Right atrium auricular region (tissue), 2 donors: Measurements from ENCODE around the gene DST. TPM values are rescaled to one million over a fixed set of nuclear protein-coding genes. Genes with fewer than 3 reads are reported as not detected.

Experiments used
- DNase-seq: peaks from one replicate; pipeline ENCODE4 v3.0.0-alpha.2; 2019; ENCODE audit warnings: low spot score
- H3K27ac ChIP-seq, 2 donors: fragments of 200-600 bp; sonication (generic); 1 replicate in 1 of 2; 2 replicates in 1 of 2; pipeline ENCODE4 v1.5.1; 2016 to 2019
- H3K27me3 ChIP-seq, 2 donors: fragments of 200-600 bp; sonication (generic); one replicate each; pipeline versions ENCODE4 v1.5.1 to v1.6.0; 2017 to 2019
- H3K36me3 ChIP-seq: fragments of 200-600 bp; sonication (generic); one replicate; pipeline ENCODE4 v1.5.1; 2016
- H3K4me1 ChIP-seq, 2 donors: fragments of 200-600 bp; sonication (generic); one replicate each; pipeline versions ENCODE4 v1.5.1 to v1.6.0; 2017 to 2019
- H3K4me3 ChIP-seq, 2 donors: fragments of 200-600 bp; sonication (generic); 1 replicate in 1 of 2; 2 replicates in 1 of 2; pipeline ENCODE4 v1.5.1; 2017 to 2019; ENCODE audit warnings: mild to moderate bottlenecking in 1 of 2, moderate library complexity in 1 of 2
- H3K9me3 ChIP-seq, 2 donors: fragments of 200-600 bp; sonication (generic); one replicate each; pipeline ENCODE4 v1.5.1; 2019
- CTCF ChIP-seq, 2 donors: fragments of 200-600 bp; sonication (generic); IDR thresholded peaks; one replicate each; pipeline ENCODE4 v1.5.1; 2019; ENCODE audit warnings: antibody characterized with exemption in 2 of 2
- total RNA-seq, 2 donors: library from RNA; depleted of rRNA; stranded (reverse); fragments of >200 nt; gene quantifications; one replicate each; pipeline ENCODE4 v1.1.0, GENCODE V29; 2016

DST gene
- total RNA-seq, 2 donors from 2014 or later = 257 to 285 TPM

GRCh38 chr6:56542364-56543331, 100.0 kb downstream of the DST start:
- Histone ChIP-seq H3K27me3 (no peaks in the 10 kb centered on the region), H3K27ac (peak overlapping the region; percentile 88 to 92), H3K4me3 (peak overlapping the region; percentile 51), H3K9me3 (no peaks in the 10 kb centered on the region), H3K36me3 (no peaks in the 10 kb centered on the region), H3K4me1 (peaks cover 0 to 38% of the 10 kb centered on the region in 2 donors)
- peak in 1 of 2 donors; percentile 81 for TF ChIP-seq CTCF (IDR thresholded peaks at IDR 0.05)
- DNase-seq = peak; percentile 96

DNA sequence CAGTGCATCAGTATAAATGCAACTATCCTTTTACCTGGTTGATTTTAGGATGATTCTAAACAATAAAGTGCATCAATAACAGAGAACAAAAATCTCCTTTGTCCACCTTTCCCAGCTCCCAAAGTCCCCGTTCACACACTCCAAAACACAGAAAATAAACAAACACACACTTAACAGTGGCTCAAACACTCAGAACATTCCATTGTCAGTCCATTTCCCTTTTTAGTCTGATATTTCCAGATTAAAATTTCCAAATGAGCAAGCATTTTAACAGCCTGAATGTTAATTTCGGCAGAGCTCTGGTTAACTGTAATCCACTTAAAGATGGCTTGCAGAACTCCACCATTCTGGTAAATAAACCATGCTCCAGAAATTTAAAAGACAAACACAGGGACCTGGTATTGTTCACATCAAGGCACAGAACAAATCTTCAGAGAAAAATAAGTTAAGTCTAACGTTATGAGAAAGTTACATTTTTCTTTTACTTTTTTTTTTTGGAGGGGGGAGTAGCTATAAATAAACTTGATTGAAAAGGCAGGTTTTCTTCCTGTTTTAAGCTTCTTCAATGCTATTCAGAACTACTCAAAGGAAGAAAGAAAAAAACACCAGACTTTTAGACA, 100.8 kb downstream of the DST start:
- no peaks in the 10 kb centered on the region for H3K36me3 ChIP-seq
- TF ChIP-seq CTCF (IDR thresholded peaks at IDR 0.05) = no peak
- DNase-seq = no peak
- H3K4me3 ChIP-seq = peak overlapping the region; percentile 51
- no peaks in the 10 kb centered on the region for H3K27me3 ChIP-seq
- peak overlapping the region; percentile 88 to 92 for H3K27ac ChIP-seq
- H3K9me3 ChIP-seq = no peaks in the 10 kb centered on the region
- peaks cover 0 to 44% of the 10 kb centered on the region in 2 donors for H3K4me1 ChIP-seq

DNA sequence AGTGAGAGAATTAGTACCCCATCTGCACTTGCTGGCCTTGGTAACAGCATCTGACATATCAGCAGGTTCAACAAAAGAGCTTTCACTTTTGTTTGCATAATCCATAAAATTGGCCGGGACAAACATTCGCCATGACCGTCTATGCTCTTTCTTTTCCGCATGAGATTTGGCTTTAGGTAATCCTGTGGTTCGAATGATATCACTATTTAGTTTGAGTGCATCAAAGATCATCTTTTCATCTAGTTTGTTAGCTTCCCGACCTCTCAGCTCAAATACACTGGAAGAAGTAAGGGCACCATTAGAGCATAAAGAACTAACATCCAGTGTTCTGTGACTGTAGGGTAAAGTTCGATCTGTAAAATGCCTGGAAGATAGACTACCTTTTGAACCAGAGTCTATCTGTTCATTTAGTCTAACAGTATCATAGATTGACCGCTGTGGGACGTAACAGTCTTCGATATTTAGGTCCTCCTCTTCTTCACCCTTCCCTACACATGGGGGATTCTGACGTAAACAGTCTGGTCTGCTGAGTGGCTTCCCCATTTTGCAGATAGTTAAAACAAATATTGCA, 101.6 kb downstream of the DST start:
- H3K9me3 ChIP-seq = no peaks in the 10 kb centered on the region
- peak overlapping the region; percentile 88 to 92 for H3K27ac ChIP-seq
- peaks cover 0 to 44% of the 10 kb centered on the region in 2 donors for H3K4me1 ChIP-seq
- no peaks in the 10 kb centered on the region for H3K27me3 ChIP-seq
- H3K36me3 ChIP-seq = peaks cover 6% of the 10 kb centered on the region
- no peak for TF ChIP-seq CTCF (IDR thresholded peaks at IDR 0.05)
- no peak for DNase-seq
- peak overlapping the region; percentile 51 for H3K4me3 ChIP-seq

DNA sequence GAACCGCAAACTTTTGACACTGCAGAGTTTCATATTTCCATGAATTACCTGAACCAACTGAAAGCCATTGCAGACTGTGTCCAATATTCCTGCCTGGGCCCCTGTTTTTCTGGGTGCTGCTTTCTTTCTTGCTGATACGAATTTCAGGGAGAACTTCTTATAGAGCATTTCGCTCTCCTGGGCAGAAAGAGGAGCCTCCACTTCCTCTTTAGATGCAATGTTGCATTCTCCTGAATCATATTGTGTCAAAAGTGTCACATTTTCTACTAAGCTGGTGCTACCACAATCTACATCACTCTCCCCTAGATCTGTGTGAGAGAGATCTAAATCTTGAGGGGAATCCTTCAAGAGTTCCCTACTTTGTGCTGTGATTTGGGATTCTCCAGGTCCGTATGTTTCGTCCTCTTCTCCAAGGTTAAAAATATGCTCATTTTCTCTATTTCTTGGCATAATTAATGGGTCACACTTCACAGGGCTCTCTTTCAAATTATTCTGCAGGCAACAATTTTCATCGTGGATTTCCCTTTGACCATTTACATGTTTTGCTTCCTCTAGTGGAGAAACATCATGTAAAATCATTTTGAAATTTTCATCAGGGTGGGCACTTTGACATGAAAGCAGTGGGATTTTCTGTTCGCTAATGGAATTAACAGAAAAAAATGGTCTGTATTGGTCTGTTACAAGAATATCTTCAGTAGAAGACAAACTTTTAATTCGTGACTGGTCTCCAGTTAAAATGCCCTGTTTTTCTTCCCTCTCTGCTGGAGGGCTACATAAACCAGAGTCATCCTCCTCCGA, 102.3 kb downstream of the DST start:
- TF ChIP-seq CTCF (IDR thresholded peaks at IDR 0.05) = no peak
- peaks cover 0 to 44% of the 10 kb centered on the region in 2 donors for H3K4me1 ChIP-seq
- no peaks in the 10 kb centered on the region for H3K9me3 ChIP-seq
- H3K36me3 ChIP-seq = peaks cover 11% of the 10 kb centered on the region
- peak overlapping the region; percentile 88 to 92 for H3K27ac ChIP-seq
- DNase-seq = no peak
- peak overlapping the region in 1 of 2 donors; percentile 51 for H3K4me3 ChIP-seq
- H3K27me3 ChIP-seq = no peaks in the 10 kb centered on the region

GRCh38 chr6:56539527-56540105, 103.1 kb downstream of the DST start:
- no peaks in the 10 kb centered on the region for H3K9me3 ChIP-seq
- H3K4me1 ChIP-seq = peaks cover 0 to 44% of the 10 kb centered on the region in 2 donors
- peaks cover 19% of the 10 kb centered on the region for H3K36me3 ChIP-seq
- TF ChIP-seq CTCF (IDR thresholded peaks at IDR 0.05) = no peak
- peak overlapping the region; percentile 5 to 51 for H3K4me3 ChIP-seq
- H3K27me3 ChIP-seq = no peaks in the 10 kb centered on the region
- peak overlapping the region; percentile 88 to 92 for H3K27ac ChIP-seq
- no peak for DNase-seq
